GM20000 (cell line): ENCODE measurements around the gene ATXN7L1.

Source experiments
- DNase-seq: peaks from one replicate; pipeline ENCODE4 v3.0.0; 2012; ENCODE audit warnings: low spot score
- TF ChIP-seq, protein P1 (sequence below): IDR thresholded peaks from 2 replicates; pipeline ENCODE4 v1.5.1; 2012; ENCODE audit warnings: mild to moderate bottlenecking, control low read depth; ENCODE audit errors: extremely low read depth, missing control alignments

Gene ATXN7L1

GRCh38 chr7:105644937-105645336 lies 231.5 kb downstream of the ATXN7L1 start:
- TF ChIP-seq, protein P1, sequence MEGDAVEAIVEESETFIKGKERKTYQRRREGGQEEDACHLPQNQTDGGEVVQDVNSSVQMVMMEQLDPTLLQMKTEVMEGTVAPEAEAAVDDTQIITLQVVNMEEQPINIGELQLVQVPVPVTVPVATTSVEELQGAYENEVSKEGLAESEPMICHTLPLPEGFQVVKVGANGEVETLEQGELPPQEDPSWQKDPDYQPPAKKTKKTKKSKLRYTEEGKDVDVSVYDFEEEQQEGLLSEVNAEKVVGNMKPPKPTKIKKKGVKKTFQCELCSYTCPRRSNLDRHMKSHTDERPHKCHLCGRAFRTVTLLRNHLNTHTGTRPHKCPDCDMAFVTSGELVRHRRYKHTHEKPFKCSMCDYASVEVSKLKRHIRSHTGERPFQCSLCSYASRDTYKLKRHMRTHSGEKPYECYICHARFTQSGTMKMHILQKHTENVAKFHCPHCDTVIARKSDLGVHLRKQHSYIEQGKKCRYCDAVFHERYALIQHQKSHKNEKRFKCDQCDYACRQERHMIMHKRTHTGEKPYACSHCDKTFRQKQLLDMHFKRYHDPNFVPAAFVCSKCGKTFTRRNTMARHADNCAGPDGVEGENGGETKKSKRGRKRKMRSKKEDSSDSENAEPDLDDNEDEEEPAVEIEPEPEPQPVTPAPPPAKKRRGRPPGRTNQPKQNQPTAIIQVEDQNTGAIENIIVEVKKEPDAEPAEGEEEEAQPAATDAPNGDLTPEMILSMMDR = no peak
- DNase-seq = no peak

- no peak for DNase-seq
- TF ChIP-seq, protein P1 = no peak
These were observed 232.5 kb downstream of the ATXN7L1 start for GRCh38 chr7:105643851-105644250.

DNA sequence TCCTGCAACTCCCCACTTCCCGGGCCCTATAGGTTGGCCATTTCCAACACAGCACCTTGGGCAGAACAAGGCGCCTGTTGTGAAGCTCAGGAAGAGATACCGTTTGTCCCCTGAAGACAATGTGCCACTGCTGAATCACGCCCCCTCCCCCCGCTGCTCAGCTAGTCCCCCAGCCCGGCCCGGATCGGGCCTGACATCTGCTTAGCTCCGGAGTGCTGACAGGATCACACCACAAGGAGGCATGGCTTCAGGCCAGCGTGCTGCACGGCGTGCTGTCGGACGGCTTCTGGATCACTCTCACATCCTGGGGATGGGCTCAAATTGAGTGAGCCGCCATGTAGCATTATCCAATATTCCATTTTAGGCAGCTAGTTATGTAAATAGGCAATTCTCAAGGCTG lies 233.0 kb downstream of the ATXN7L1 start:
- TF ChIP-seq, protein P1 = no peak
- DNase-seq = no peak

GRCh38 chr7:105642264-105642663 lies 234.1 kb downstream of the ATXN7L1 start:
- DNase-seq = no peak
- TF ChIP-seq, protein P1 = no peak

- no peak for DNase-seq
- TF ChIP-seq, protein P1 = no peak
These were observed 235.2 kb downstream of the ATXN7L1 start for GRCh38 chr7:105640956-105641810.

DNA sequence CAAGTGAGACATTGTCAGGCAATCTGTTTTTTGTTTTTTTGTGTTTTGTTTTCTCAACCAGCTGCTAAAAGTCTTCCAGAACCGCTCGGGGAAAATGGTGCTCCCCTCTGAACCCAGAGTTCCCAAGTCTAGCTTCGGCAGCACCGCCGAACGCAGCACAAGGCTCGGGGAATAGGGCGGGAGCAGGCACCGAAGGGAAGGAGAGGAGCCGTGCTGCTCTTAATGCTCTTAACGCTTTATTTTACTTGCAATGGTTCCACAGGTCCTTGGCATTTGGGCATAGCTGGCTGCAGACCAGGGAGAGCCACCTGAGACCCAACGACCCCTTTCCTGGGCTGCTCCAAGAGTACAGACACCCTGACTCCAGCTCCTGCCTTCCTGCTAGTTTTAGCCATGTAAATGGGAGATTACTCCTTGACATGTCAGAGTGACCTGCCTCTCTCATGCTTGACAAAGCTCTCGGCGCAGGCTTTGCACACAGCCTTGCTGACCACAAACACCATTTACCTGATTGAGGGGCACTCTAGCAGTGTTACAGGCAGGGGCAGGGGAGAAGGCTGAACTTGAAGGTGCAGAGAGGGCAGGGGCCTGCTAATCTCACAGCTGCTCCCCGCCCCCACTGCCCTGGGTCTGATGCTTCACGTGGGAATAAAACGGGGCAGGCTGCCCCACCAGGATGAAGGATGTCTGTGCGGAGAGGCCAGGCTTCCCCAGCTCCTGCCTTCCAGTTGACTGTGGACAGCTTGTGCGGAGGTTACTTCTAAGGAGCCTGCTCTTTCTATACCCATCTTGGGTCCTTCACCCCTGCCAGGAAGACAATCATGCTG lies 236.5 kb downstream of the ATXN7L1 start:
- TF ChIP-seq, protein P1 = no peak
- no peak for DNase-seq
